H1 (cell line): ENCODE data around the gene ACVR1. TPM values are rescaled to one million over a fixed set of nuclear protein-coding genes. Genes with fewer than 3 reads are reported as not detected.
A peak's percentile ranks its signal among the peaks of the same experiment; 100 is the strongest.

ENCODE experiments used
- CTCF ChIA-PET: fragments of 300-600 bp; sonication (Branson Sonifier 250); formaldehyde crosslinking; loops from one replicate; lab custom pipeline; 2021; ENCODE audit not compliant: partially characterized antibody; lab: Charles Lee
- POLR2A ChIA-PET: fragments of 300-600 bp; sonication (Branson Sonifier 250); formaldehyde crosslinking; loops from one replicate; lab custom pipeline; 2021; ENCODE audit warnings: inconsistent platforms; ENCODE audit not compliant: partially characterized antibody; lab: Charles Lee
- DNase-seq, 2 experiments: peaks; one replicate each; pipeline versions ENCODE4 v3.0.0 to v3.0.0-alpha.2; 2010 to 2022; ENCODE audit warnings: low spot score in 2 of 2, low read depth in 1 of 2, mixed read lengths in 1 of 2
- FAIRE-seq: peaks from 2 replicates; lab custom pipeline; 2011; peaks lifted over from hg19 to GRCh38; lab: Jason Lieb, UNC
- H2AFZ ChIP-seq: 2 replicates; pipeline ENCODE4 v1.8.1; 2012; ENCODE audit warnings: low read length, inconsistent platforms
- H2AK5ac ChIP-seq: 2 replicates; pipeline ENCODE4 v1.6.1; 2013; ENCODE audit warnings: low read depth, low read length
- H2BK120ac ChIP-seq: replicated peaks from 2 replicates; pipeline ENCODE3; 2013; ENCODE audit warnings: low read depth, low read length, inconsistent platforms
- H2BK12ac ChIP-seq: 2 replicates; pipeline ENCODE4 v1.6.1; 2013; ENCODE audit warnings: low read depth, low read length
- H2BK15ac ChIP-seq: 2 replicates; pipeline ENCODE4 v1.6.1; 2013; ENCODE audit warnings: low read length
- H2BK20ac ChIP-seq: 2 replicates; pipeline ENCODE4 v1.6.1; 2013; ENCODE audit warnings: low read length
- H2BK5ac ChIP-seq: 2 replicates; pipeline ENCODE4 v1.6.1; 2013; ENCODE audit warnings: low read depth, low read length
- H3K14ac ChIP-seq: 2 replicates; pipeline ENCODE4 v1.6.1; 2013; ENCODE audit warnings: inconsistent platforms; ENCODE audit not compliant: insufficient read length
- H3K18ac ChIP-seq: 2 replicates; pipeline ENCODE4 v1.6.1; 2013; ENCODE audit warnings: low read length; ENCODE audit errors: extremely low read depth
- H3K23ac ChIP-seq: 2 replicates; pipeline ENCODE4 v1.6.1; 2013; ENCODE audit warnings: inconsistent platforms; ENCODE audit not compliant: insufficient read length
- H3K23me2 ChIP-seq: 2 replicates; pipeline ENCODE4 v1.6.1; 2013; ENCODE audit warnings: low read depth, low read length
- H3K27ac ChIP-seq: 2 replicates; pipeline ENCODE4 v1.6.1; 2011; ENCODE audit warnings: low read depth, low read length, inconsistent platforms
- H3K27me3 ChIP-seq, 4 experiments: replicated peaks in 1 of 4; 1 replicate in 1 of 4; 2 replicates in 3 of 4; pipeline versions ENCODE4 v1.6.1 to v1.8.1; 2011 to 2013; ENCODE audit warnings: low read length in 3 of 4, mild to moderate bottlenecking in 3 of 4, inconsistent platforms in 2 of 4, mixed read lengths in 2 of 4, moderate library complexity in 1 of 4; ENCODE audit not compliant: control insufficient read depth in 3 of 4, insufficient read depth in 3 of 4; ENCODE audit errors: extremely low read depth in 1 of 4
- H3K36me3 ChIP-seq, 4 experiments: 2 replicates each; pipeline versions ENCODE4 v1.6.1 to v1.8.1; 2011 to 2013; ENCODE audit warnings: mild to moderate bottlenecking in 4 of 4, low read length in 3 of 4, moderate library complexity in 2 of 4, control low read depth in 1 of 4, inconsistent platforms in 1 of 4; ENCODE audit not compliant: insufficient read depth in 4 of 4, control insufficient read depth in 2 of 4
- H3K4ac ChIP-seq: replicated peaks from 2 replicates; pipeline ENCODE3; 2013; ENCODE audit warnings: low read length, low read depth, mixed read lengths, inconsistent platforms; ENCODE audit not compliant: insufficient read length
- H3K4me1 ChIP-seq, 4 experiments: replicated peaks in 1 of 4; 1 replicate in 1 of 4; 2 replicates in 3 of 4; pipeline versions ENCODE4 v1.6.1 to v1.8.1; 2011 to 2013; ENCODE audit warnings: low read length in 3 of 4, inconsistent platforms in 2 of 4, mixed read lengths in 1 of 4; ENCODE audit not compliant: insufficient read depth in 4 of 4, control insufficient read depth in 3 of 4
- H3K4me2 ChIP-seq, 2 experiments: 2 replicates each; pipeline versions ENCODE4 v1.6.1 to v1.8.1; 2011 to 2013; ENCODE audit warnings: low read depth in 2 of 2, low read length in 2 of 2, control low read depth in 1 of 2, inconsistent platforms in 1 of 2, mild to moderate bottlenecking in 1 of 2; ENCODE audit not compliant: insufficient read depth in 1 of 2
- H3K4me3 ChIP-seq, 4 experiments: fragments of 200-600, 300-600 bp in 1 of 4; sonication (generic), shearing (Covaris generic), sonication (Bioruptor Twin) in 1 of 4; 2 replicates each; pipeline versions ENCODE4 v1.5.1 to v1.8.1; 2011 to 2016; ENCODE audit warnings: low read length in 4 of 4, low read depth in 3 of 4, control low read depth in 2 of 4, inconsistent platforms in 2 of 4, mild to moderate bottlenecking in 2 of 4, mixed read lengths in 1 of 4, moderate library complexity in 1 of 4; ENCODE audit not compliant: insufficient read depth in 2 of 4; ENCODE audit errors: extremely low read depth in 1 of 4
- H3K56ac ChIP-seq: replicated peaks from 2 replicates; pipeline ENCODE3; 2013; ENCODE audit warnings: low read depth, mild to moderate bottlenecking, mixed read lengths, low read length, inconsistent platforms; ENCODE audit not compliant: insufficient read length
- H3K79me1 ChIP-seq: 2 replicates; pipeline ENCODE4 v1.6.1; 2013; ENCODE audit warnings: low read depth, low read length, control low read depth
- H3K79me2 ChIP-seq, 2 experiments: 2 replicates each; pipeline versions ENCODE4 v1.6.1 to v1.8.1; 2012 to 2013; ENCODE audit warnings: low read length in 2 of 2, mild to moderate bottlenecking in 2 of 2, inconsistent platforms in 1 of 2; ENCODE audit not compliant: insufficient read depth in 2 of 2, control insufficient read depth in 1 of 2
- H3K9ac ChIP-seq, 4 experiments: replicated peaks in 1 of 4; 1 replicate in 1 of 4; 2 replicates in 3 of 4; pipeline versions ENCODE4 v1.6.1 to v1.8.1; 2011 to 2013; ENCODE audit warnings: low read depth in 3 of 4, low read length in 3 of 4, control low read depth in 2 of 4, mild to moderate bottlenecking in 2 of 4, moderate library complexity in 2 of 4, inconsistent platforms in 1 of 4; ENCODE audit errors: extremely low read depth in 1 of 4
- H3K9me3 ChIP-seq, 2 experiments: 2 replicates each; pipeline versions ENCODE4 v1.6.1 to v1.8.1; 2012 to 2013; ENCODE audit warnings: mild to moderate bottlenecking in 2 of 2, moderate library complexity in 2 of 2, control low read depth in 1 of 2, inconsistent platforms in 1 of 2, low read depth in 1 of 2, low read length in 1 of 2, mixed read lengths in 1 of 2; ENCODE audit not compliant: insufficient read depth in 2 of 2
- H4K20me1 ChIP-seq, 2 experiments: replicated peaks in 1 of 2; 2 replicates each; pipeline versions ENCODE3 to v1.8.1; 2011 to 2013; ENCODE audit warnings: inconsistent platforms in 2 of 2, low read length in 2 of 2, mild to moderate bottlenecking in 1 of 2; ENCODE audit not compliant: insufficient read depth in 2 of 2, control insufficient read depth in 1 of 2
- H4K5ac ChIP-seq: 2 replicates; pipeline ENCODE4 v1.6.1; 2013; ENCODE audit warnings: low read length, low read depth, mixed read lengths, inconsistent platforms; ENCODE audit not compliant: insufficient read length
- H4K8ac ChIP-seq: 2 replicates; pipeline ENCODE4 v1.8.0; 2013; ENCODE audit warnings: mild to moderate bottlenecking, moderate library complexity, low read length, inconsistent platforms; ENCODE audit not compliant: insufficient read depth; ENCODE audit errors: extremely low read depth
- H4K91ac ChIP-seq: replicated peaks from 2 replicates; pipeline ENCODE3; 2013; ENCODE audit warnings: low read length, mixed read lengths, inconsistent platforms; ENCODE audit not compliant: insufficient read length
- CREB1 ChIP-seq: IDR thresholded peaks from 2 replicates; pipeline ENCODE4 v1.6.1; 2012; ENCODE audit warnings: inconsistent platforms
- SAP30 ChIP-seq: fragments of 300-600 bp; sonication (generic); IDR thresholded peaks from 2 replicates; pipeline ENCODE4 v1.7.1; 2012; ENCODE audit warnings: low read length, moderate library complexity, mild to moderate bottlenecking, inconsistent platforms; ENCODE audit not compliant: insufficient read depth, insufficient replicate concordance
- YY1 ChIP-seq: IDR thresholded peaks from 2 replicates; pipeline ENCODE4 v1.6.1; 2011; ENCODE audit warnings: low read depth, mild to moderate bottlenecking, low read length
- WGBS, 2 experiments: shearing (Covaris generic) in 1 of 2; methylation state at CpG; one replicate each; pipeline versions ENCODE4 v1.1.6 to v1.1.7; 2013 to 2015; ENCODE audit warnings: low lambda C conversion rate in 2 of 2, mixed read lengths in 2 of 2, inconsistent platforms in 1 of 2, low coverage in 1 of 2, missing lambda C conversion rate in 1 of 2; ENCODE audit not compliant: insufficient replicate concordance in 2 of 2, insufficient coverage in 1 of 2, insufficient read length in 1 of 2; ENCODE audit errors: extremely low coverage in 1 of 2, missing lambda C conversion rate in 1 of 2; 5-methylcytosine and 5-hydroxymethylcytosine counted together
- polyA plus RNA-seq, 7 experiments: library from polyadenylated mRNA; depleted of rRNA in 3 of 7; stranded (reverse) in 5 of 7; unstranded in 2 of 7; fragments of >200 nt in 5 of 7; fragments of 200-250 nt in 2 of 7; gene quantifications; 1 replicate in 5 of 7; 2 replicates in 1 of 7; 4 replicates in 1 of 7; pipeline versions ENCODE4 v1.2.1 to v1.2.3, GENCODE V29; 2011 to 2013; ENCODE audit warnings: missing spikeins in 2 of 7, mixed read lengths in 2 of 7
- total RNA-seq: library from RNA; stranded (reverse); fragmentation: NEBNext Ultra II Directional; extraction: Animal tissue kit (Norgen Biotek cat#: 25700); gene quantifications from 2 replicates; pipeline ENCODE4 v1.2.1, GENCODE V29; 2021

The ACVR1 gene
- total and polyA plus RNA-seq, 2 of the 8 experiments (the other 6 are each of a cell fraction or from before 2014, with no cell fraction given): 8.5 to 17.7 TPM

DNA sequence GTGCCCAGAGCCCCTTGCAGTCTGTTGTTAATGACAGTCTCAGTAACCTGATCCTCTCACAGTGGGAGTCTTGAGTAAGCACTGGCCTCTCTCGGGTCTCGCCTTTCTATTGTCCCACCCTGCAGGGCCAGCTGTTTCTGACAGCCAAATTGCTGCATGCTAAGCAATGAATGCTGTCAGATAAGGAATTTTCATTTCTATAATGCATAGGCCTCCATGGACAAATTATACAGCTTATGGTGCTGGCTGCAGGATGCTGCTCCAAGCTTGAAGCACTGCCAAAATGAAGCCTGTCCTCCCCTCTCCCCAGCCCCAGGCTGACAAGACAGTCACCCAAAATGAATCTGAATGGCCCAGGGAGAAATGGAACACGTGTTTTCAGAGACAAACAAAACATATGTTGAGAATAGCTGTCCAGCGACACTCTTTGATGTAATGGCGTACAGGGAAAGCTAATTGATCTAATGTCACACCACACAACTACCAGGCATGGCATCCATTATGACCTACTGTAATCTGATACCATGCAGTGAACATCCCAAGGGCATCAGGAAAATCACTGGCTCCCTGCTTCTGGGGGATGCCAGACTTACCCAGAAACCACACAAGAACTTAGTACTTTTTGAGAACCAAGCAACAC, 36.8 kb downstream of the ACVR1 start:
- Histone ChIP-seq H3K4me2 (peak overlapping the region; percentile 52 to 56), H3K79me1 (peaks cover 4% of the 10 kb centered on the region), H2BK5ac (no peak overlapping the region), H4K8ac (no peak overlapping the region), H3K23me2 (0 out of 2 replicates have a peak, but pooled peaks cover 2% of the 10 kb centered on the region), H2AFZ (no peak overlapping the region), H3K4me1 (peaks cover 20 to 38% (median 23%) of the 10 kb centered on the region in 4 experiments), H3K4ac (no peak overlapping the region), H3K27me3 (no peaks in the 10 kb centered on the region), H2AK5ac (no peak overlapping the region), H3K36me3 (no peaks in the 10 kb centered on the region), H2BK15ac (no peak overlapping the region), H2BK120ac (no peak overlapping the region), H2BK12ac (no peak overlapping the region), H3K4me3 (peak overlapping the region in 2 of 4 experiments; percentile 11 to 25; a peak in 3 of 8 replicates), H3K27ac (no peak overlapping the region), H3K14ac (no peak overlapping the region), H3K79me2 (peaks cover 0 to 36% of the 10 kb centered on the region in 2 experiments; a peak in 2 of 4 replicates), H2BK20ac (no peak overlapping the region), H4K20me1 (peaks cover 2 to 21% of the 10 kb centered on the region in 2 experiments), H4K5ac (no peak overlapping the region), H3K18ac (no peak overlapping the region), H3K56ac (no peak overlapping the region), H4K91ac (no peak overlapping the region), H3K23ac (no peak overlapping the region), H3K9ac (no peak overlapping the region), H3K9me3 (no peaks in the 10 kb centered on the region)
- POLR2A ChIA-PET: interaction anchor here (0.9 to 1.6 kb wide), 2 partner anchors 32 to 54 kb away, joined by 3 to 5 read pairs; no protein-coding TSS in a partner anchor
- 11% methylated on average over 5 of the region's 5 CpGs; no CpG with 5 or more reads in 1 of the 2 experiments for WGBS, 2 experiments
- DNase-seq (peak; percentile 53 to 63), FAIRE-seq (peak; percentile 81)
- CTCF ChIA-PET: interaction anchor here (0.7 to 2.3 kb wide), 7 partner anchors 9 to 172 kb away, joined by 3 to 5 read pairs (median 3); no protein-coding TSS in a partner anchor
- TF ChIP-seq SAP30: peak; percentile 100
- TF ChIP-seq CREB1: no peak
- no peak; the same call in 1 of the 2 replicates for TF ChIP-seq YY1
